HEK293 (cell line): ENCODE results near the gene ATP8A1.

Experiments used
- CTCF ChIA-PET: fragments of 350-600 bp; formaldehyde crosslinking; extraction: SDS; loops from one replicate; lab custom pipeline; 2021; ENCODE audit warnings: antibody characterized with exemption; lab: Yijun Ruan, JAX
- POLR2A ChIA-PET: fragments of 300-600 bp; formaldehyde crosslinking; extraction: SDS; loops from one replicate; lab custom pipeline; 2020; ENCODE audit warnings: antibody characterized with exemption, inconsistent platforms; lab: Yijun Ruan, JAX
- H3K27ac ChIP-seq: fragments of 200-500 bp; sonication (Bioruptor generic); 2 replicates; pipeline ENCODE4 v1.5.1; 2014; ENCODE audit warnings: low read depth, low read length, control low read depth, inconsistent platforms; ENCODE audit errors: extremely low read depth
- H3K36me3 ChIP-seq, 2 experiments: fragments of 200-500 bp in 1 of 2; sonication (Bioruptor generic) in 1 of 2; 1 replicate in 1 of 2; 2 replicates in 1 of 2; pipeline ENCODE4 v1.5.1; 2014 to 2017; ENCODE audit warnings: inconsistent platforms in 2 of 2, low read length in 2 of 2; ENCODE audit not compliant: control insufficient read depth in 2 of 2, insufficient read depth in 1 of 2
- H3K4me1 ChIP-seq: fragments of 200-500 bp; sonication (Bioruptor generic); 2 replicates; pipeline ENCODE4 v1.5.1; 2014; ENCODE audit warnings: mild to moderate bottlenecking, low read length, inconsistent platforms; ENCODE audit not compliant: control insufficient read depth, insufficient read depth
- H3K4me3 ChIP-seq: 2 replicates; pipeline ENCODE4 v1.5.1; 2011; ENCODE audit warnings: low read depth, mild to moderate bottlenecking, control low read depth, low read length, moderate library complexity
- H3K9me3 ChIP-seq: fragments of 200-500 bp; sonication (Bioruptor generic); 2 replicates; pipeline ENCODE4 v1.5.1; 2014; ENCODE audit warnings: low read depth, low read length, inconsistent platforms; ENCODE audit not compliant: control insufficient read depth, insufficient read depth
- GLI2 ChIP-seq: fragments of 450-650 bp; formaldehyde crosslinking; IDR thresholded peaks from 2 replicates; pipeline ENCODE4; 2017; ENCODE audit warnings: missing biosample characterization, missing genetic modification characterization, low read depth, borderline replicate concordance
- GLI4 ChIP-seq: fragments of 450-650 bp; formaldehyde crosslinking; IDR thresholded peaks from 2 replicates; pipeline ENCODE4 v1.5.1; 2016; ENCODE audit warnings: missing biosample characterization, missing genetic modification characterization
- KLF16 ChIP-seq: fragments of 450-650 bp; formaldehyde crosslinking; IDR thresholded peaks from 2 replicates; pipeline ENCODE4 v1.5.1; 2017; ENCODE audit warnings: missing biosample characterization, missing genetic modification characterization
- MYNN ChIP-seq: fragments of 450-650 bp; formaldehyde crosslinking; IDR thresholded peaks from 2 replicates; pipeline ENCODE4 v1.5.1; 2016; ENCODE audit warnings: missing biosample characterization, missing genetic modification characterization, borderline replicate concordance
- OVOL3 ChIP-seq: fragments of 450-650 bp; formaldehyde crosslinking; IDR thresholded peaks from 2 replicates; pipeline ENCODE4 v1.5.1; 2016; ENCODE audit warnings: missing biosample characterization, missing genetic modification characterization
- SALL2 ChIP-seq: fragments of 450-650 bp; formaldehyde crosslinking; IDR thresholded peaks from 2 replicates; pipeline ENCODE4 v1.5.0; 2017; ENCODE audit warnings: missing biosample characterization, mild to moderate bottlenecking, missing genetic modification characterization, borderline replicate concordance
- ZBTB8A ChIP-seq: fragments of 450-650 bp; formaldehyde crosslinking; IDR thresholded peaks from 2 replicates; pipeline ENCODE4 v1.5.1; 2016; ENCODE audit warnings: missing biosample characterization, missing genetic modification characterization
- ZFP3 ChIP-seq: fragments of 450-650 bp; formaldehyde crosslinking; IDR thresholded peaks from 2 replicates; pipeline ENCODE4 v1.5.1; 2016; ENCODE audit warnings: low read depth, missing biosample characterization, missing genetic modification characterization
- ZFP69B ChIP-seq: fragments of 450-650 bp; formaldehyde crosslinking; IDR thresholded peaks from 2 replicates; pipeline ENCODE4 v1.5.1; 2016; ENCODE audit warnings: missing biosample characterization, missing genetic modification characterization
- ZNF114 ChIP-seq: fragments of 450-650 bp; formaldehyde crosslinking; IDR thresholded peaks from 2 replicates; pipeline ENCODE4 v1.5.0; 2017; ENCODE audit warnings: missing biosample characterization, missing genetic modification characterization
- ZNF174 ChIP-seq: fragments of 450-650 bp; formaldehyde crosslinking; IDR thresholded peaks from 2 replicates; pipeline ENCODE4 v1.5.0; 2017; ENCODE audit warnings: missing biosample characterization, mild to moderate bottlenecking, missing genetic modification characterization
- ZNF184 ChIP-seq: fragments of 450-650 bp; IDR thresholded peaks from 2 replicates; pipeline ENCODE4 v1.5.1; 2018; ENCODE audit warnings: missing biosample characterization, mild to moderate bottlenecking, missing genetic modification characterization
- ZNF202 ChIP-seq: fragments of 450-650 bp; formaldehyde crosslinking; IDR thresholded peaks from 2 replicates; pipeline ENCODE4 v1.5.1; 2016; ENCODE audit warnings: missing biosample characterization, missing genetic modification characterization, borderline replicate concordance
- ZNF23 ChIP-seq: fragments of 450-650 bp; formaldehyde crosslinking; IDR thresholded peaks from 2 replicates; pipeline ENCODE4 v1.5.1; 2016; ENCODE audit warnings: missing biosample characterization, missing genetic modification characterization, borderline replicate concordance
- ZNF354C ChIP-seq: fragments of 450-650 bp; formaldehyde crosslinking; IDR thresholded peaks from 2 replicates; pipeline ENCODE4 v1.5.1; 2016; ENCODE audit warnings: missing biosample characterization, missing genetic modification characterization, low read depth, borderline replicate concordance
- ZNF544 ChIP-seq: fragments of 450-650 bp; formaldehyde crosslinking; IDR thresholded peaks from 2 replicates; pipeline ENCODE4 v1.5.0; 2017; ENCODE audit warnings: missing biosample characterization, missing genetic modification characterization
- ZNF629 ChIP-seq: fragments of 450-650 bp; formaldehyde crosslinking; IDR thresholded peaks from 2 replicates; pipeline ENCODE4 v1.5.1; 2017; ENCODE audit warnings: missing biosample characterization, missing genetic modification characterization
- ZNF677 ChIP-seq: fragments of 450-650 bp; IDR thresholded peaks from 2 replicates; pipeline ENCODE4 v1.5.0; 2018; ENCODE audit warnings: missing biosample characterization, mild to moderate bottlenecking, missing genetic modification characterization, moderate library complexity
- ZXDB ChIP-seq: fragments of 450-650 bp; formaldehyde crosslinking; IDR thresholded peaks from 2 replicates; pipeline ENCODE4 v1.5.1; 2016; ENCODE audit warnings: missing biosample characterization, missing genetic modification characterization
- TF ChIP-seq, protein P1 (sequence below): fragments of 450-650 bp; formaldehyde crosslinking; IDR thresholded peaks from 2 replicates; pipeline ENCODE4 v1.5.1; 2016; ENCODE audit warnings: missing biosample characterization, missing genetic modification characterization
- TF ChIP-seq, protein P2 (sequence below): fragments of 450-650 bp; formaldehyde crosslinking; IDR thresholded peaks from 2 replicates; pipeline ENCODE4 v1.5.0; 2017; ENCODE audit warnings: missing biosample characterization, missing genetic modification characterization, borderline replicate concordance
- TF ChIP-seq, protein P3 (sequence below): fragments of 450-650 bp; formaldehyde crosslinking; IDR thresholded peaks from 2 replicates; pipeline ENCODE4 v1.5.1; 2016; ENCODE audit warnings: missing biosample characterization, missing genetic modification characterization
- TF ChIP-seq, protein P4 (sequence below): fragments of 450-650 bp; formaldehyde crosslinking; IDR thresholded peaks from 2 replicates; pipeline ENCODE4 v1.5.1; 2016; ENCODE audit warnings: missing biosample characterization, missing genetic modification characterization
- TF ChIP-seq, protein P5 (sequence below): fragments of 450-650 bp; IDR thresholded peaks from 2 replicates; pipeline ENCODE4 v1.5.1; 2018; ENCODE audit warnings: missing biosample characterization, missing genetic modification characterization
- TF ChIP-seq, protein P6 (sequence below): fragments of 450-650 bp; formaldehyde crosslinking; IDR thresholded peaks from 2 replicates; pipeline ENCODE4 v1.5.1; 2016; ENCODE audit warnings: missing biosample characterization, missing genetic modification characterization

ATP8A1 gene

DNA sequence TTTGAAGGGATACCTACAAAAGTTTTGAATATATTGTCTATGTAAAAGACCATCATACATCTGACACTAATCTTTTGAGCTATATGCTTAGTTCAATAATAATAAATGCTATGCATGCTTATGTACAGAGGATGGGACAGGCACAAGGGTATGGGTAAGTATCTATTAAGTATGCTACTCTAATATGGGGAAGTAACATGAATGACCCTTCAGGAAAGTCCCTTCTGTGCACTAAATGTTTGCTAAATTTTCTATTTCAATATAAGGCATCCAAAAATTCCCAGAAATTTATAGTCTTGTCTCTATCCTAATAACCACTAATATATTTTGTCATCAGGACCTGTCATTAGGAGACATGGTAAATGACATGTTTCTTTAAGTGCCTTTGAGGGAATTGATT lies 19.0 kb downstream of the ATP8A1 start:
- no peak overlapping the region for H3K27ac ChIP-seq
- no peaks in the 10 kb centered on the region for H3K9me3 ChIP-seq
- no peaks in the 10 kb centered on the region for H3K36me3 ChIP-seq
- peaks cover 8% of the 10 kb centered on the region for H3K4me1 ChIP-seq
- ChIA-PET CTCF (no interaction called here), POLR2A (no interaction called here)
- TF ChIP-seq, protein P1, sequence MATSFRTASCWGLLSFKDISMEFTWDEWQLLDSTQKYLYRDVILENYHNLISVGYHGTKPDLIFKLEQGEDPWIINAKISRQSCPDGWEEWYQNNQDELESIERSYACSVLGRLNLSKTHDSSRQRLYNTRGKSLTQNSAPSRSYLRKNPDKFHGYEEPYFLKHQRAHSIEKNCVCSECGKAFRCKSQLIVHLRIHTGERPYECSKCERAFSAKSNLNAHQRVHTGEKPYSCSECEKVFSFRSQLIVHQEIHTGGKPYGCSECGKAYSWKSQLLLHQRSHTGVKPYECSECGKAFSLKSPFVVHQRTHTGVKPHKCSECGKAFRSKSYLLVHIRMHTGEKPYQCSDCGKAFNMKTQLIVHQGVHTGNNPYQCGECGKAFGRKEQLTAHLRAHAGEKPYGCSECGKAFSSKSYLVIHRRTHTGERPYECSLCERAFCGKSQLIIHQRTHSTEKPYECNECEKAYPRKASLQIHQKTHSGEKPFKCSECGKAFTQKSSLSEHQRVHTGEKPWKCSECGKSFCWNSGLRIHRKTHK = no peak
- TF ChIP-seq, protein P2, sequence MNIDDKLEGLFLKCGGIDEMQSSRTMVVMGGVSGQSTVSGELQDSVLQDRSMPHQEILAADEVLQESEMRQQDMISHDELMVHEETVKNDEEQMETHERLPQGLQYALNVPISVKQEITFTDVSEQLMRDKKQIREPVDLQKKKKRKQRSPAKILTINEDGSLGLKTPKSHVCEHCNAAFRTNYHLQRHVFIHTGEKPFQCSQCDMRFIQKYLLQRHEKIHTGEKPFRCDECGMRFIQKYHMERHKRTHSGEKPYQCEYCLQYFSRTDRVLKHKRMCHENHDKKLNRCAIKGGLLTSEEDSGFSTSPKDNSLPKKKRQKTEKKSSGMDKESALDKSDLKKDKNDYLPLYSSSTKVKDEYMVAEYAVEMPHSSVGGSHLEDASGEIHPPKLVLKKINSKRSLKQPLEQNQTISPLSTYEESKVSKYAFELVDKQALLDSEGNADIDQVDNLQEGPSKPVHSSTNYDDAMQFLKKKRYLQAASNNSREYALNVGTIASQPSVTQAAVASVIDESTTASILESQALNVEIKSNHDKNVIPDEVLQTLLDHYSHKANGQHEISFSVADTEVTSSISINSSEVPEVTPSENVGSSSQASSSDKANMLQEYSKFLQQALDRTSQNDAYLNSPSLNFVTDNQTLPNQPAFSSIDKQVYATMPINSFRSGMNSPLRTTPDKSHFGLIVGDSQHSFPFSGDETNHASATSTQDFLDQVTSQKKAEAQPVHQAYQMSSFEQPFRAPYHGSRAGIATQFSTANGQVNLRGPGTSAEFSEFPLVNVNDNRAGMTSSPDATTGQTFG (tag by site-specific recombination) = no peak
- TF ChIP-seq, protein P3, sequence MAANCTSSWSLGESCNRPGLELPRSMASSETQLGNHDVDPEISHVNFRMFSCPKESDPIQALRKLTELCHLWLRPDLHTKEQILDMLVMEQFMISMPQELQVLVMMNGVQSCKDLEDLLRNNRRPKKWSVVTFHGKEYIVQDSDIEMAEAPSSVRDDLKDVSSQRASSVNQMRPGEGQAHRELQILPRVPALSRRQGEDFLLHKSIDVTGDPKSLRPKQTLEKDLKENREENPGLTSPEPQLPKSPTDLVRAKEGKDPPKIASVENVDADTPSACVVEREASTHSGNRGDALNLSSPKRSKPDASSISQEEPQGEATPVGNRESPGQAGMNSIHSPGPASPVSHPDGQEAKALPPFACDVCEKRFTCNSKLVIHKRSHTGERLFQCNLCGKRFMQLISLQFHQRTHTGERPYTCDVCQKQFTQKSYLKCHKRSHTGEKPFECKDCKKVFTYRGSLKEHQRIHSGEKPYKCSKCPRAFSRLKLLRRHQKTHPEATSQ = no peak
- no peak for TF ChIP-seq ZNF23 (tag by site-specific recombination)
- no peak for TF ChIP-seq ZFP3 (tag by site-specific recombination)
- no peak for TF ChIP-seq MYNN (tag by site-specific recombination)
- TF ChIP-seq, protein P4, sequence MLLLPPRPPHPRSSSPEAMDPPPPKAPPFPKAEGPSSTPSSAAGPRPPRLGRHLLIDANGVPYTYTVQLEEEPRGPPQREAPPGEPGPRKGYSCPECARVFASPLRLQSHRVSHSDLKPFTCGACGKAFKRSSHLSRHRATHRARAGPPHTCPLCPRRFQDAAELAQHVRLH (tag by site-specific recombination) = no peak
- TF ChIP-seq ZFP69B = no peak
- no peak overlapping the region for H3K4me3 ChIP-seq

DNA sequence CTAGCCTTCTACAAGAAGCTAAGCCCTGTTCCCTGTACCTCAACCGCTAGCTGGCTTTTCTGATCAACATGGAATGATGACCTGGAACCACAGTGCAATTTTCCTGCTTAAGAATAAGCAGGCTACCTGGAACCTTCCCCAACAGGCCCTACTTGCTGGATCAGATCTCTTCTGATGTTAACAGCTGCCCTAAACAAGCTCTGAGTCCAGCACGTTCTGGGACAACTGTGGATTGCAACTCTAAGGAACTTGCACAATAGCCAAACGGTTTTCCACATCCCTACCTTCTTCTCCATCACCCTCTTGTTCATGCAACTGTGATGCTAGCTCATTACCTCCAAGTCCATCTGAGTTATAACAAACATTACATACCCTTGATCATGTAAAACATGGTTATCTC lies 19.8 kb downstream of the ATP8A1 start:
- no peak for TF ChIP-seq ZNF114 (tag by site-specific recombination)
- TF ChIP-seq, protein P5, sequence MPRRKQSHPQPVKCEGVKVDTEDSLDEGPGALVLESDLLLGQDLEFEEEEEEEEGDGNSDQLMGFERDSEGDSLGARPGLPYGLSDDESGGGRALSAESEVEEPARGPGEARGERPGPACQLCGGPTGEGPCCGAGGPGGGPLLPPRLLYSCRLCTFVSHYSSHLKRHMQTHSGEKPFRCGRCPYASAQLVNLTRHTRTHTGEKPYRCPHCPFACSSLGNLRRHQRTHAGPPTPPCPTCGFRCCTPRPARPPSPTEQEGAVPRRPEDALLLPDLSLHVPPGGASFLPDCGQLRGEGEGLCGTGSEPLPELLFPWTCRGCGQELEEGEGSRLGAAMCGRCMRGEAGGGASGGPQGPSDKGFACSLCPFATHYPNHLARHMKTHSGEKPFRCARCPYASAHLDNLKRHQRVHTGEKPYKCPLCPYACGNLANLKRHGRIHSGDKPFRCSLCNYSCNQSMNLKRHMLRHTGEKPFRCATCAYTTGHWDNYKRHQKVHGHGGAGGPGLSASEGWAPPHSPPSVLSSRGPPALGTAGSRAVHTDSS (tag by site-specific recombination) = no peak
- TF ChIP-seq SALL2 = no peak
- no peak for TF ChIP-seq ZNF629 (tag by site-specific recombination)
- CTCF ChIA-PET = no interaction called here
- Histone ChIP-seq H3K4me3 (no peak overlapping the region), H3K36me3 (no peaks in the 10 kb centered on the region), H3K4me1 (peaks cover 8% of the 10 kb centered on the region), H3K27ac (no peak overlapping the region), H3K9me3 (no peaks in the 10 kb centered on the region)
- POLR2A ChIA-PET = interaction anchor here (0.7 kb wide), 1 partner anchor 20 kb away, joined by 3 read pairs; the partner anchor contains the start of gene ATP8A1

DNA sequence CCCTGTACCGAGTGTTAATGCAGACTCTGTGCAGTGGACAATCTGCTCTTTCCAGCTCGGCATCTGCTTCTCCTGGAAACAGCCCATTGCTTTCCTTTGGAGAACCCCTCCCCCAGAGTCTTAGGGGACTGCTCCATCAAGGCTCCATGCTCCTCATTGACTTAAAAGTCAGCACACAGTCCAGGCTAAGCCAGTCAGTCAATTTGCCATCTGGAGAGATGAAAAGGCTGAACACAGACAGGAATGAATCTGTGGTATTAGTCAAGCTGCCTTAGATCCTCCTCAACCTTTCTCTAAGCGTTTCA lies 20.3 kb downstream of the ATP8A1 start:
- ChIA-PET CTCF (no interaction called here), POLR2A (interaction anchor here (0.7 kb wide), 1 partner anchor 21 kb away, joined by 3 read pairs; the partner anchor contains the start of gene ATP8A1)
- TF ChIP-seq ZNF184 (tag by site-specific recombination) (no peak), ZNF354C (tag by site-specific recombination) (no peak), KLF16 (no peak), ZXDB (no peak), ZNF544 (tag by site-specific recombination) (no peak), OVOL3 (no peak), ZNF202 (tag by site-specific recombination) (no peak), GLI2 (tag by site-specific recombination) (no peak), ZNF677 (tag by site-specific recombination) (no peak), GLI4 (tag by site-specific recombination) (no peak), ZBTB8A (tag by site-specific recombination) (no peak), ZNF174 (tag by site-specific recombination) (no peak)
- TF ChIP-seq, protein P6, sequence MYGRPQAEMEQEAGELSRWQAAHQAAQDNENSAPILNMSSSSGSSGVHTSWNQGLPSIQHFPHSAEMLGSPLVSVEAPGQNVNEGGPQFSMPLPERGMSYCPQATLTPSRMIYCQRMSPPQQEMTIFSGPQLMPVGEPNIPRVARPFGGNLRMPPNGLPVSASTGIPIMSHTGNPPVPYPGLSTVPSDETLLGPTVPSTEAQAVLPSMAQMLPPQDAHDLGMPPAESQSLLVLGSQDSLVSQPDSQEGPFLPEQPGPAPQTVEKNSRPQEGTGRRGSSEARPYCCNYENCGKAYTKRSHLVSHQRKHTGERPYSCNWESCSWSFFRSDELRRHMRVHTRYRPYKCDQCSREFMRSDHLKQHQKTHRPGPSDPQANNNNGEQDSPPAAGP (tag by site-specific recombination) = no peak
- TF ChIP-seq, protein P4 (tag by site-specific recombination) = no peak

More for the DNA sequence above, 20.3 kb downstream of the ATP8A1 start:
- Histone ChIP-seq H3K36me3 (no peaks in the 10 kb centered on the region), H3K4me1 (peaks cover 8% of the 10 kb centered on the region), H3K4me3 (no peak overlapping the region), H3K9me3 (no peaks in the 10 kb centered on the region), H3K27ac (no peak overlapping the region)
